Fibroblast of lung (primary cell): ENCODE results near the gene ATG9A. TPM values are rescaled to one million over a fixed set of nuclear protein-coding genes. Genes with fewer than 3 reads are reported as not detected.

Experiments
- DNase-seq, 2 donors: peaks; one replicate each; pipeline versions ENCODE4 v3.0.0 to v3.0.0-alpha.2; 2010; ENCODE audit warnings: low read depth in 2 of 2
- H2AFZ ChIP-seq: 2 replicates; pipeline ENCODE4 v1.5.1; 2012; ENCODE audit warnings: low read length, control low read depth, inconsistent platforms
- H3K27ac ChIP-seq: 2 replicates; pipeline ENCODE4 v1.5.1; 2011; ENCODE audit warnings: low read length, control low read depth; ENCODE audit not compliant: insufficient read depth
- H3K27me3 ChIP-seq: 2 replicates; pipeline ENCODE4 v1.5.1; 2011; ENCODE audit warnings: mild to moderate bottlenecking, low read length; ENCODE audit not compliant: control insufficient read depth, insufficient read depth
- H3K36me3 ChIP-seq: 2 replicates; pipeline ENCODE4 v1.5.1; 2011; ENCODE audit warnings: low read length; ENCODE audit not compliant: control insufficient read depth, insufficient read depth
- H3K4me1 ChIP-seq: 2 replicates; pipeline ENCODE4 v1.5.1; 2011; ENCODE audit warnings: low read length; ENCODE audit not compliant: control insufficient read depth, insufficient read depth; ENCODE audit errors: extremely low read depth
- H3K4me2 ChIP-seq: 2 replicates; pipeline ENCODE4 v1.5.1; 2011; ENCODE audit warnings: low read length, control low read depth; ENCODE audit not compliant: insufficient read depth; ENCODE audit errors: extremely low read depth
- H3K4me3 ChIP-seq, 4 experiments: fragments of 200-600 bp in 1 of 4; sonication (generic) in 1 of 4; replicated peaks in 1 of 4; 2 replicates each; pipeline ENCODE4 v1.5.1; 2011 to 2016; ENCODE audit warnings: low read length in 4 of 4, low read depth in 3 of 4, mild to moderate bottlenecking in 3 of 4, control low read depth in 2 of 4, inconsistent platforms in 1 of 4, mixed read lengths in 1 of 4; ENCODE audit not compliant: insufficient read depth in 1 of 4; ENCODE audit errors: control extremely low read depth in 1 of 4
- H3K79me2 ChIP-seq: 2 replicates; pipeline ENCODE4 v1.5.1; 2012; ENCODE audit warnings: mild to moderate bottlenecking, low read length, inconsistent platforms; ENCODE audit not compliant: control insufficient read depth, insufficient read depth
- H3K9ac ChIP-seq: 2 replicates; pipeline ENCODE4 v1.5.1; 2011; ENCODE audit warnings: mild to moderate bottlenecking, low read length, control low read depth; ENCODE audit not compliant: insufficient read depth
- H3K9me3 ChIP-seq: 2 replicates; pipeline ENCODE4 v1.5.1; 2012; ENCODE audit warnings: low read depth, low read length; ENCODE audit not compliant: control insufficient read depth, insufficient read depth
- H4K20me1 ChIP-seq: 2 replicates; pipeline ENCODE4 v1.5.1; 2011; ENCODE audit warnings: low read length; ENCODE audit not compliant: control insufficient read depth, insufficient read depth; ENCODE audit errors: extremely low read depth
- CTCF ChIP-seq, 2 donors: IDR thresholded peaks in 1 of 2; conservative IDR thresholded peaks in 1 of 2; 1 replicate in 1 of 2; 2 replicates in 1 of 2; pipeline ENCODE4 v1.5.1; 2011 to 2012; ENCODE audit warnings: low read length in 2 of 2, control low read depth in 1 of 2, inconsistent platforms in 1 of 2, low read depth in 1 of 2, mild to moderate bottlenecking in 1 of 2
- EZH2 ChIP-seq: IDR thresholded peaks from 2 replicates; pipeline ENCODE4 v1.5.1; 2012; ENCODE audit warnings: low read length, control low read depth, mild to moderate bottlenecking; ENCODE audit errors: missing control alignments
- polyA plus RNA-seq, 2 donors: library from polyadenylated mRNA; depleted of rRNA in 1 of 2; stranded (reverse) in 1 of 2; unstranded in 1 of 2; fragments of >200 nt; gene quantifications; 2 replicates each; pipeline ENCODE4 v1.2.1, GENCODE V29; 2011 to 2012; ENCODE audit warnings: missing spikeins in 1 of 2
- total RNA-seq: library from RNA; depleted of rRNA; stranded (reverse); fragments of >200 nt; gene quantifications from 2 replicates; pipeline ENCODE4 v1.2.1, GENCODE V29; 2014

Gene ATG9A
- total and polyA plus RNA-seq, 2 donors (not counting 1 experiment from before 2014, with no cell fraction given) = 47.2 to 68.2 TPM

DNA sequence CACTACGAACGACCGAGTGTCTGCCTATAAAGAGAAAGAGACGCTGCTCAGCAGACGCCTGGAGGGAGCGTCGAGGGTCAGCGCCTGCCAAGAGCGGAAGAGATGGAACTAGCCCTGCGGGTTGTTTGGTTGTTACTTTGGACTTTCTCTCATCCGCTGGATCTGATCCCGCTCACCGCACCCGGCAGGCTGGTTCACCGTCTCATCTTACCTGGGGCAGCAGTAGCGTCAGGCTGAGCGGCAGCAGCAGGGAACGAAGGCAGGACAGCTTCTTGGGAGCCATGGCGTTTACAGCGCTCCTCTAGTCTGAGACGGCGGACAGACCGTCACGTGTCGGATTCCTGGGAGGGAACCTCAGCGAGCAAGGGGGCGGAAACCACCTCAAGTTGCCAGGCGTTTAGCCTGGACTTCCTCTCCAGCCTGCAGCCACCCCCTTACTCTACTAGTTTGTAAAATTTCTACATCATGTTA is 13.9 kb upstream of the ATG9A start:
- H3K4me1 ChIP-seq = peaks cover 3% of the 10 kb centered on the region
- peaks cover 15% of the 10 kb centered on the region for H3K79me2 ChIP-seq
- no peaks in the 10 kb centered on the region for H4K20me1 ChIP-seq
- H3K4me2 ChIP-seq = no peak overlapping the region
- H3K9me3 ChIP-seq = no peaks in the 10 kb centered on the region
- TF ChIP-seq EZH2 (no peak), CTCF (conservative IDR thresholded peaks at IDR 0.05 in 1 of 2, IDR thresholded peaks at IDR 0.05 in 1 of 2; ENCODE audit: low read depth in 1 of 2, low read length in 2 of 2) (no peak)
- no peaks in the 10 kb centered on the region for H3K27me3 ChIP-seq
- DNase-seq = peak in 1 of 2 donors; percentile 31
- peak overlapping the region; percentile 32 for H3K27ac ChIP-seq
- H3K36me3 ChIP-seq = peaks cover 12% of the 10 kb centered on the region
- no peak overlapping the region for H3K9ac ChIP-seq
- peak overlapping the region; percentile 41 for H2AFZ ChIP-seq
- peak overlapping the region in 2 of 4 experiments; percentile 14 to 45 for H3K4me3 ChIP-seq

DNA sequence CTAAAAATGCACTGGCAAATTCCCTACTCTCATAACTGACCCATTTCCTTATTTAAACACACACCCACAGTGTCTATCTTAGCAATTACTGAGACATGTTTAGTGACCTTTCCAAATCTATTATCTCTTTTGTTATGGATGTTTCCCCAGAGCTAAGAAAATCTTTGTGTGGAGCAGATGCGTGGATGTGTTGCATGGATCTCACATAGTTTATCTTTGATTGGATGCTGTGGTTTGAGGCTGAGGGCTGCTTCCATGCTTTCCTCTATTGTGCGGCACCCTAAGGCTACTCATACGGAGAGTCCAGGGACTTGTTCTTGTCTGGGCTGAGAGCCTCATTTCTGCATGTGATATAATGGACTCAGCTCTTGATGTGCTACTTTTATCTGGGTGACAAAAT is 4.9 kb upstream of the ATG9A start:
- Histone ChIP-seq H3K27me3 (no peaks in the 10 kb centered on the region), H2AFZ (no peak overlapping the region), H4K20me1 (no peaks in the 10 kb centered on the region), H3K9ac (no peak overlapping the region), H3K4me2 (no peak overlapping the region), H3K9me3 (no peaks in the 10 kb centered on the region), H3K4me3 (no peak overlapping the region), H3K4me1 (peaks cover 2% of the 10 kb centered on the region), H3K79me2 (peaks cover 1% of the 10 kb centered on the region), H3K36me3 (peaks cover 18% of the 10 kb centered on the region), H3K27ac (no peak overlapping the region)
- TF ChIP-seq CTCF (conservative IDR thresholded peaks at IDR 0.05 in 1 of 2, IDR thresholded peaks at IDR 0.05 in 1 of 2; ENCODE audit: low read depth in 1 of 2, low read length in 2 of 2) (no peak), EZH2 (no peak)
- DNase-seq = no peak

DNA sequence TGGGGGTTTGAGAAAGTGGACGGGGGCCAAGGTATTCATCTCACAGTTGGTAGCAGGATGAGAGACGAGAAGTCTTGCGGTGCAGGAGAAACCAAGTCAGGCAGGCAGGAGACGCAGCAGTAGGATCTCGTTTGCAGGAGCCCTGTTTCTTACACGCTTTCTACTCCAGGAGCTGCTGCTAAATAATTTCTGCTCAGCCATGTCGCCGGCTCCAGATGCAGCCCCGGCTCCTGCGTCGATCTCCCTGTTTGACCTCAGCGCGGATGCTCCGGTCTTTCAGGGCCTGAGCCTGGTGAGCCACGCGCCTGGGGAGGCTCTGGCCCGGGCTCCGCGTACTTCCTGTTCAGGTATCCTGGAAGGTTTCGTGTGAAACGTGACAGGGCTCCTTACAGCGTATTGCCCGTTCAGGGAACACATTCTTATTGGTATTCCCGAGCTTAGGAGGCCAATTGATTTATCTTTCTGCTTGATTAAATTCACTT is 664 bp upstream of the ATG9A start:
- H3K4me1 ChIP-seq = peaks cover 2% of the 10 kb centered on the region
- peak overlapping the region; percentile 59 to 91 (median 82) for H3K4me3 ChIP-seq
- peak; percentile 36 to 38 for DNase-seq
- peak overlapping the region; percentile 76 for H3K4me2 ChIP-seq
- TF ChIP-seq CTCF (conservative IDR thresholded peaks at IDR 0.05 in 1 of 2, IDR thresholded peaks at IDR 0.05 in 1 of 2; ENCODE audit: low read depth in 1 of 2, low read length in 2 of 2) = no peak
- TF ChIP-seq EZH2 = no peak
- H2AFZ ChIP-seq = peak overlapping the region; percentile 81
- no peaks in the 10 kb centered on the region for H3K27me3 ChIP-seq
- no peaks in the 10 kb centered on the region for H4K20me1 ChIP-seq
- peak overlapping the region; percentile 68 for H3K9ac ChIP-seq
- peak overlapping the region; percentile 73 for H3K27ac ChIP-seq
- H3K79me2 ChIP-seq = peaks cover 16% of the 10 kb centered on the region
- peaks cover 9% of the 10 kb centered on the region for H3K36me3 ChIP-seq
- no peaks in the 10 kb centered on the region for H3K9me3 ChIP-seq
